ENCODE measurements around the gene PFKM.
"Not testable (repeated sequence)": the region's sequence is repeated elsewhere in the genome, so short reads cannot be mapped to it uniquely, and the experiment has no call there.

Gene PFKM

DNA sequence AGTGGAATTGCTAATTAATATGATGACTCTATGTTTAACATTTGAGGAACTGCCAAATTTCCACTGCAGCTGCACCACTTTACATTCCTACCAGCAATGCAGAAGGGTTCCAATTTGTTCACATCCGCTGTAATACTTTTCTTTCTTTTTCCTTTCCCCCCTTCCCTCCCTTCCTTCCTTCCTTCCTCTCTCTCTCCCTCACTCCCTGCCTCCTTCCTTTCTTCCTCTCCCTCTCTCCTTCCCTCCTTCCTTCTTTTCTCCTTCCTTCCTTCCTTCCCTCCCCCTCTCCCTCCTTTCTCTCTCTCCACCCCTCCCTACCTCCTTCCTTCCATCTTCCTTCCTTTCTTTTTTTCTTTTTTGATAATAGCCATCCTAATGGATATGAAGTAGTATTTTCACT lies 3.2 kb upstream of the PFKM start:
- no peak for FAIRE-seq

DNA sequence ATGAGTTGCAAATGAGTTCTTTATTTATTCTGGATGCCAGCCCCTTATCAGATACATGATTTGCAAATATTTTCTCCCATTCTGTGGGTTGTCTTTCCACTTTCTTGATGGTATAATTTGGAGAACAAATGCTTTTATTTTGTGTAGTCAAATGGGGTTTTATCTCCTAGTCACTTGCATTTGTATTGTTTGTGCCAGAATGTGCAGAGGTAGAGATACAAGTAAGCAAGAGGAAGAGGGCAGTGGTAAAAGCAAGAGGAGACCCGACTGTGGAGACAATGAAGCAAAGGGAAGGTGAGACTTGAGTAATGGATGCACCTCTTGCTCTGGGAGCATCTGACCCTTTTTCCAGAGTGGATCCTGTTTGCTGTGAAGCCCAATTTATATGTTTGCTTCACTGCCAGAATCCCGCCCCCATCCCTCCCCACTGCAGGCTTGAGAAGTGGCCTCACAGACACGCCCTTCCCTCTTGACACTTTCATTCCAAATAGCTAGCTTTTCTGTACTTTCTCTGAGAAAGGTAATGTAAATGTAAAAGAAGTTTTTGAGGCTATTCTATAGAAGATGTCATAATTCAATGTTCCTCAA lies 786 bp upstream of the PFKM start:
- FAIRE-seq: no peak

GRCh38 chr12:48119834-48120195 lies 651 bp downstream of the PFKM start:
- no peak for FAIRE-seq

- FAIRE-seq: no peak
These were observed 2.4 kb downstream of the PFKM start for GRCh38 chr12:48121522-48121921.

GRCh38 chr12:48122065-48122834 lies 3.1 kb downstream of the PFKM start:
- no peak for FAIRE-seq

GRCh38 chr12:48123169-48123568 lies 4.0 kb downstream of the PFKM start:
- FAIRE-seq: no peak

DNA sequence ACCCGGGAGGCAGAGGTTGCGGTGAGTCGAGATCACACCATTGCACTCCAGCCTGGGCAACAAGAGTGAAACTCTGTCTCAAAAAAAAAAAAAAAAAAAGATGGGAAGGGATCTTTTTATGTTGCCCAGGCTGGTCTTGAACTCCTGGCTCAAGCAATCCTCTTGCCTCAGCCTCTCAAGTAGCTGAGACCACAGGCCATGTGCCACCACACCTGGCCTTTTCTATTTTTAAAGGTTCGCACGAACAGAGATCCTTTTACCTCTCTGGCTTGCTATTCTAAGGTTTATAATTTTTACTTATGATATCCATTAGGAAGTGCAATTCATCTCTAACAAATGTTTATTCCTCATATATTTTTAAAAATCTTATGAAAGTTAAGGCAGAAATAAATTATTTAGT lies 6.4 kb downstream of the PFKM start:
- not testable (repeated sequence) for FAIRE-seq

DNA sequence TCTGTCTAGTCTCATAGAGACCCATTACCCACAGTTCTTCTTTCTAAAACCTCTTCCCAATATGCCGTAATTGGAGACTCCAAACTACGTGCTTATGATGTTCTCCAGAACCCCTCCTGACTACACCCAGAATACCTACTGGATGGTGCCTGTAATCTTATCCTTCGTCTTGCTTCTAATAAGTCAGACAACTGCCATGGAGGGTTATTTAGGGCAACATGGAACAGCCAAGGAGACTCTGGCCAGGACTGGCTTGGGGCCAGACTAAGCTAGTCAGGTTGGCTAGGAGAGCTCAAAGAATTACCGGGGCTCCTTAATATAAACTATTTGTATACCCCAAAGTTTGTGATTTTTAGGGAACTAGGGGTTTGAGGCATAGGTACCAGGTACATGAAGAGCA lies 6.8 kb downstream of the PFKM start:
- no peak for FAIRE-seq

- FAIRE-seq: no peak
These were observed 7.9 kb downstream of the PFKM start for GRCh38 chr12:48126953-48127630.

- FAIRE-seq: no peak
These were observed 9.6 kb downstream of the PFKM start for GRCh38 chr12:48128800-48129199.

- FAIRE-seq: no peak
These were observed 10.2 kb downstream of the PFKM start for GRCh38 chr12:48129376-48129775.

- FAIRE-seq: no peak
These were observed 12.4 kb downstream of the PFKM start for GRCh38 chr12:48131517-48131916.

DNA sequence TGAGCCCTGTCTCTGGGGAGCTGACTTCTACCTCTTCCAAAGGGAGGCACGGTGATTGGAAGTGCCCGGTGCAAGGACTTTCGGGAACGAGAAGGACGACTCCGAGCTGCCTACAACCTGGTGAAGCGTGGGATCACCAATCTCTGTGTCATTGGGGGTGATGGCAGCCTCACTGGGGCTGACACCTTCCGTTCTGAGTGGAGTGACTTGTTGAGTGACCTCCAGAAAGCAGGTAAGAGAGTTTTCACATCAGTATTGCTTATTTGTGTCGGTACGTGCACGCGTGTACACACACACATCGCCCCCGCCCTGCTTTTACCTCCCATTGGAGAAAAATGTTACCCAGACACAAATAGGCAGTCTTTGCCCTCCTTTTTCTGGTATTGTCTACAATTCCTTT lies 13.7 kb downstream of the PFKM start:
- FAIRE-seq: no peak

GRCh38 chr12:48135027-48135426 lies 15.9 kb downstream of the PFKM start:
- FAIRE-seq: no peak

DNA sequence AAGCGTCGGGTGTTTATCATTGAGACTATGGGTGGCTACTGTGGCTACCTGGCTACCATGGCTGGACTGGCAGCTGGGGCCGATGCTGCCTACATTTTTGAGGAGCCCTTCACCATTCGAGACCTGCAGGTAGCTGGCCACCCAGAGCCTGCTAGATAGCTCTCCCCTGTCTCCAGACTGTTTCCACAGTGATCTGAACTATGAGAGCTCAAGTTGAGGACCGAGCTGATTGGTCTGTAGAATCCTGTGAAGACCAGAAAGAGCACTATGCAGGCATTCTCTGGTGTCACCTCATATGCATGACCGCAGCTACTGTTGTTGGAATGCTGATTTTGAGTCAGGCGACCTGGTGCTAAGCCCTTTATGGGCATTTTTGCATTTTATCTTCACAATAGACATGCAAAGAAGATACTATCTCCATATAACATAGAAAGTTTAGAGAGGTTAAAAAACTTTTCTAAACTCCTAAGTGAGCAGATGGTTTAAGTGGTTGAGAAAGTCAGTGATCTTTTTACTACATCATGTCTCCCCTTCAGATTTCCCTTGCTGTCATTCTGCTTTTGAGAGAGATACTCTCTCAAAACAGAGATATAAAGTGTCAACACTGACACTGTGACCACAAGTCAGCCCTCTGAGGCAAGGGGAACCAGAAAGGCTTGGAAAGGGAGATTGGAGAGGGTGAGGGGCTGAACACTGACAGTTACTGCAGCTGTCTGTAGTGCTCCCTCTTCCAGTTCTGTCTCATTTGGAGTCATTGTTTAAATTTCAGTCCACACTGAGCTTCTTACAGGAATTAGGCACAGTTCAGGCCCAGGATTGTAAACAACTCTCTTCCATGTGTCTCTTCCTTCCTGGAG lies 23.9 kb downstream of the PFKM start:
- FAIRE-seq: no peak

DNA sequence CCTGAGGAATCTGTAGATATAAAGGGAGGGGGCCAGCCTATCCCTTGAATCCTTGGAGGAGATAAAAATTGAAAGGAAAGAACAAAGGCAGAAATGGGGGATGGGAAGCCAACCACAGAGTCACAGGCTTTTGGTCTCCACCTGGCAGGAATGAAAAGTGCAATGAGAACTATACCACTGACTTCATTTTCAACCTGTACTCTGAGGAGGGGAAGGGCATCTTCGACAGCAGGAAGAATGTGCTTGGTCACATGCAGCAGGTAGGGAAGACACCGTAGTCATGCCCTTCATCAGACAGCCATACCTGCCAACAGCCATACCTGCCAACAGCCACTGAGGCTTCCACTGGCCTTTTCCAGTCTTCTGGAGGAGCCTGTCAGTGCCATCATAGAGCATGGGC lies 24.7 kb downstream of the PFKM start:
- no peak for FAIRE-seq

DNA sequence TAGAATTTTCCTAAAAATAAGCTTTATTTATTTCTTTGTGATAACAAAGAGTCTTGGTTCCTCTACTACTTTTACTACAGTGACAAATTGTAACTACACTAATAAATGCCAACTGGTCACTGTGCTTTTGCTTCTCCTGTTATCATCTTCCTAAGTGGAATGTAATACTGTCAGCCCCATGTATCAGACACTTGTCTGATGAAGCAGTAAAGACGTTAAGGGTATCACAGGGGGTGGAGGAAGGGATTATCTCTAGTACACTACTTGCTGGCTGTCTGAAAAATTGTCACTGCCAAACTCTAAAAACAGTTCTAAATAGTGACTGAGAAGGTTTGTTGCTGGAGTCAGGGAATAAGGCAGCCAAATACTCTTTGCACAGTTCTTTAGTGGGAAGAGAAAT lies 26.8 kb downstream of the PFKM start:
- no peak for FAIRE-seq

DNA sequence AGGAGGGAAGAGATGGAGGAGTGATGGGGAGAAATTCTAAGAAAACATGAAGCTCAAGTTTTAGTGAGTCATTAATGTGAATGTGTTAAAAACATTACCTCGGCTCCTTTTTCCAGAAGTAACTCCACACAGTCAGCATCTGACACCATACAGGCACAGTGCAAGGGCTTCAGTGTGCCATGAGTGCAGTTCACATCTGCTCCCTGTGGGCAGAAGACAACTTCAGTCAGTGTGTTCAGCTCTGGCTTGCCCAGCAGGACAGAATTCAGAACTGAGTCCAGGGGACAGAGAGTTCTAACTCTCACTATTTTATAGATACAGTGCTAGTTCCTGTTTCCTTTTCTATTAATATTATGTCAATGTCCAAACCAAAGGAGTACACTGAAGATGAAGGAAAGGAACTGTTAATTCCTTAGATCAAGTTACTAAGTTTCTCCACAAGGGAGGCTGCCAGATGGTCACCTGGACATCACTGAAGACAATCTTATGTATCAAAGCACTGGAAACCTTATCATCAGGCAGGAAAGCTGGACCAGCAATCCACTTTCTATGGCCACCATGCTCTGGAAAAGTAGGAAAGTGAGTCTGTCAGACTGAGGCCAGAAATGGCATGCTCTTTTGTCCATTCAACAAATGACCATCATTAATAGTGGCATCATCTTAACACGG lies 32.1 kb downstream of the PFKM start:
- no peak for FAIRE-seq

DNA sequence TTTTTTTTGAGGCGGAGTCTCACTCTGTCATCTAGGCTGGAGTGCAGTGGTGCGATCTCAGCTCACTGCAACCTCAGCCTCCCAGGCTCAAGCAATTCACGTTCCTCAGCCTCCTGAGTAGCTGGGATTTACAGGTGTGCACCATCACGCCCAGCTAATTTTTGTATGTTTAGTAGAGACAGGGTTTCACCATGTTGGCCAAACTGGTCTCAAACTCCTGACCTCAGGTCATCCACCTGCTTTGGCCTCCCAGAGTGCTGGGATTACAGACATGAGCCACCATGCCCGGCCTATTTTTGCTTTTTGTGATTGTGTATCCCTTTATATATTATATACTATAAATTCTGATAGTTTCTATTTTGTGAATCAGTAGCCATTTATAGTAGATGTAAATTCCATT lies 36.6 kb downstream of the PFKM start:
- FAIRE-seq: not testable (repeated sequence)

DNA sequence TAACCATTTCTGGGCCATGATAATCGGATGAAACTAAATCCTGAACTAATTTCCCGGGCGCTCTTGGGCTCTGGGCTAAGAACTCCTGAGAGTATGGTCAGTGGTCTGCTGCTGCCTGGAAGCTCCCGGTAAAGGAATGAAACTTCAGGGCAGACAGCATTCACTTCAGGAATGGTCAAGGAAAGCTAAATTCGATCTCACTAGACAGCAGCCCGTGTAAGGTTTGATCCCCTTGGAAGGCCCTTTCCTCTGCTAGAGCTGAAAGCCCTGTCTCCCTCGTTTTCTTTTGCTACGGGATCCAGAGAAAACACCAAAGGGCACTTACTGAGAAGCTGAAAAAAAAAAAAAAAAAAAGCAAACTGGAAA lies 37.5 kb downstream of the PFKM start:
- FAIRE-seq: no peak

DNA sequence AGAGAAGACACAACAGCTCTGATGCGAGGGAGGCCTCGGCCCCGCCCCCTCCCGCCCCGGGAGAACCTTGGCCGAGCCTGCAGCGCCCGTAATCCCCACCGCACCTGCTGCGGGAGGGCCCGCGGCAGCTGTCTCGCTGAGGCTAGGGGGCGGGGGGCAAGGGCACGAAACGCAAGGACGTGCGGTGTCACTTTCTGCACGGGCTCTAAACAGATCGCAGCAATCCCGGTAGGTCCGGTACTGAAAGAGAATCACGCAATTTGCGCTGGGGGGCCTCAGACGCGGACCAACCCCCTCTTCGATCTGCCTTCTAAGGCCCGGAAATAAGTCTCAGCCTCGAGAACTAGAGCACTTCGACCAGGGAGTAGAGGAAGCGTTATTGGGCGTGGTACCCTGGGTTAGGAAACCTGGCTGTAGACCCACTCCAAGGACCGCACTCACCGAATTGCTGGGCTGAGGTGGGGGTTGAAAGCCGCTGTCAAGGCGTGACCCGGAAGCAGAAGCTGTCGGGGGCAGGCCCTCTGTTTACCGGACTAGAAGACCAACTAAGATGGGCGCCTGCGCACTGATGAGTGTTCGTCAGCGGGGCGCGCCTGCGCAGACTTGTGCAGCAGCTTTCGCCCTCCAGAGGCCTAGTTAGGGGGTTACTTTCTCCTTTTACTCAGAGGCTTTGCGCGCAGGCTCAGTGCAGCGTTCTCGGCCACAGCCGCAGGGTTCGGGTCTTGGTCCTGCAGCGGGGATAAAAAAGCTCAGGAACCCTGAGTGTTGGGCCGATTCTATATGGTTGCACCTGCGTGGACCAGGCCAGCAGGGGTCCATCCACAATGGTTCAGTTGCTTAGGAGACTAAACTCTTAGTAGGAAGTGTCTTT lies 38.1 kb downstream of the PFKM start, which contains the start of gene ASB8:
Gene ASB8 (minus strand): TSS at position 498 of the 871 bp plus-strand sequence. CDS start 4,019 bp downstream, outside the sequence.
- peak; percentile 51 for FAIRE-seq

- no peak for FAIRE-seq
These were observed 38.8 kb downstream of the PFKM start for GRCh38 chr12:48157889-48158370.
